HepG2 (cell line): Measurements from ENCODE around the gene LAMB4. TPM values are rescaled to one million over a fixed set of nuclear protein-coding genes. Genes with fewer than 3 reads are reported as not detected.

Experiments used
- ATAC-seq: fragments of 200-7000 bp; cut with Tn5 transposase; 3 replicates; pipeline ENCODE4 v1.9.1; 2020; ENCODE audit warnings: mild to moderate bottlenecking, moderate library complexity
- BruUV-seq: library from RNA; stranded (reverse); fragments of 400-500 nt; replicated peaks from 2 replicates; lab custom pipeline; 2021; lab: Mats Ljungman, UMichigan
- CTCF ChIA-PET: fragments of 300-600 bp; formaldehyde crosslinking; extraction: SDS; loops from one replicate; lab custom pipeline; 2021; ENCODE audit warnings: low total read pairs, inconsistent platforms, low intra/inter-chr PET ratio; lab: Yijun Ruan, JAX
- POLR2A ChIA-PET: fragments of 350-600 bp; sonication (Branson Sonifier 250); formaldehyde crosslinking; loops from one replicate; lab custom pipeline; 2020; ENCODE audit warnings: antibody characterized with exemption, inconsistent platforms; lab: Yijun Ruan, JAX
- DNase-seq: peaks from one replicate; pipeline ENCODE4 v3.0.0-alpha.2; 2015; ENCODE audit warnings: low spot score
- FAIRE-seq: peaks from 3 replicates; lab custom pipeline; 2011; peaks lifted over from hg19 to GRCh38; lab: Jason Lieb, UNC
- H2AFZ ChIP-seq: one replicate; pipeline ENCODE4 v1.6.1; 2011; ENCODE audit warnings: low read length, inconsistent platforms
- H3K27ac ChIP-seq: fragments of 300-600 bp; 3 replicates; pipeline ENCODE4 v1.8.0; 2011; ENCODE audit warnings: mixed run types, mild to moderate bottlenecking, mixed read lengths, low read length, inconsistent platforms; ENCODE audit not compliant: insufficient read depth; ENCODE audit errors: extremely low read length
- H3K27me3 ChIP-seq, 2 experiments: fragments of 200-600 bp in 1 of 2; 2 replicates in 1 of 2; 3 replicates in 1 of 2; pipeline versions ENCODE4 v1.6.0 to v1.8.0; 2011; ENCODE audit warnings: low read length in 2 of 2, mild to moderate bottlenecking in 2 of 2, moderate library complexity in 2 of 2, inconsistent platforms in 1 of 2; ENCODE audit not compliant: insufficient read depth in 2 of 2, control insufficient read depth in 1 of 2
- H3K36me3 ChIP-seq, 2 experiments: fragments of 200-600 bp in 1 of 2; replicated peaks in 1 of 2; 2 replicates in 1 of 2; 3 replicates in 1 of 2; pipeline versions ENCODE4 v1.5.1 to v1.8.0; 2011; ENCODE audit warnings: low read length in 2 of 2, inconsistent platforms in 1 of 2; ENCODE audit not compliant: insufficient read depth in 2 of 2, control insufficient read depth in 1 of 2
- H3K4me1 ChIP-seq: 2 replicates; pipeline ENCODE4 v1.5.1; 2012; ENCODE audit warnings: low read length, inconsistent platforms; ENCODE audit not compliant: insufficient read depth
- H3K4me2 ChIP-seq: 2 replicates; pipeline ENCODE4 v1.6.0; 2011; ENCODE audit warnings: low read depth, low read length, inconsistent platforms
- H3K4me3 ChIP-seq, 3 experiments: fragments of 200-600 bp in 1 of 3; sonication (generic), shearing (Covaris generic) in 1 of 3; replicated peaks in 1 of 3; 2 replicates each; pipeline ENCODE4 v1.5.1; 2011 to 2016; ENCODE audit warnings: low read length in 3 of 3, inconsistent platforms in 2 of 3, low read depth in 2 of 3, mild to moderate bottlenecking in 2 of 3, control low read depth in 1 of 3, mixed read lengths in 1 of 3; ENCODE audit not compliant: insufficient read depth in 1 of 3
- H3K79me2 ChIP-seq: one replicate; pipeline ENCODE4 v1.6.1; 2011; ENCODE audit warnings: low read length, inconsistent platforms; ENCODE audit not compliant: insufficient read depth
- H3K9ac ChIP-seq: 2 replicates; pipeline ENCODE4 v1.6.0; 2011; ENCODE audit warnings: mild to moderate bottlenecking, low read depth, low read length, inconsistent platforms; ENCODE audit not compliant: insufficient read depth
- H3K9me3 ChIP-seq: 2 replicates; pipeline ENCODE4 v1.5.1; 2012; ENCODE audit warnings: mild to moderate bottlenecking, low read length
- H4K20me1 ChIP-seq: 2 replicates; pipeline ENCODE4 v1.6.0; 2011; ENCODE audit warnings: inconsistent platforms, mild to moderate bottlenecking, low read length, moderate library complexity; ENCODE audit not compliant: insufficient read depth
- AGO2 ChIP-seq: fragments of 200-400 bp; formaldehyde crosslinking; optimal IDR thresholded peaks from 2 replicates; pipeline ENCODE3; 2017; ENCODE audit warnings: mild to moderate bottlenecking, low read depth, low read length, moderate library complexity
- ATF7-NPFF ChIP-seq: sonication (generic); formaldehyde crosslinking; IDR thresholded peaks from 2 replicates; pipeline ENCODE4 v1.8.1; 2023; ENCODE audit warnings: mild to moderate bottlenecking, low read depth, missing genetic modification reagents, moderate library complexity
- CREB3 ChIP-seq: sonication (generic); formaldehyde crosslinking; IDR thresholded peaks from 2 replicates; pipeline ENCODE4 v1.5.0; 2020; ENCODE audit warnings: missing genetic modification reagents
- HNF1A ChIP-seq, 2 experiments: sonication (generic) in 1 of 2; formaldehyde crosslinking in 1 of 2; IDR thresholded peaks; 2 replicates each; pipeline versions ENCODE4 v1.4.0 to v1.6.1; 2016 to 2020; ENCODE audit warnings: borderline replicate concordance in 1 of 2, low read depth in 1 of 2, mild to moderate bottlenecking in 1 of 2, missing genetic modification reagents in 1 of 2
- NRL ChIP-seq: sonication (generic); formaldehyde crosslinking; IDR thresholded peaks from 2 replicates; pipeline ENCODE4 v1.5.0; 2020; ENCODE audit warnings: missing genetic modification reagents, mild to moderate bottlenecking, moderate library complexity, borderline replicate concordance
- ZBTB38 ChIP-seq: sonication (generic); formaldehyde crosslinking; IDR thresholded peaks from 2 replicates; pipeline ENCODE4 v1.5.1; 2020; ENCODE audit warnings: mild to moderate bottlenecking, missing genetic modification reagents
- ZBTB42 ChIP-seq: sonication (generic); formaldehyde crosslinking; IDR thresholded peaks from 2 replicates; pipeline ENCODE4 v1.5.0; 2020; ENCODE audit warnings: mild to moderate bottlenecking, missing genetic modification reagents
- ZNF276 ChIP-seq: sonication (generic); formaldehyde crosslinking; IDR thresholded peaks from 2 replicates; pipeline ENCODE4 v1.4.0; 2020; ENCODE audit warnings: mild to moderate bottlenecking, low read depth, missing genetic modification reagents
- ZNF552 ChIP-seq: sonication (generic); formaldehyde crosslinking; IDR thresholded peaks from 2 replicates; pipeline ENCODE4 v1.9.0; 2022; ENCODE audit warnings: missing genetic modification reagents, mild to moderate bottlenecking, borderline replicate concordance
- WGBS: methylation state at CpG from one replicate; pipeline ENCODE4 v1.1.6; 2017; ENCODE audit warnings: low lambda C conversion rate; 5-methylcytosine and 5-hydroxymethylcytosine counted together
- in situ Hi-C: cut with HindIII; loops from 2 replicates; pipeline ENCODE4 v1.10.0; 2017; ENCODE audit warnings: low pct_unique_long_range_greater_than_20kb; ENCODE audit not compliant: extremely low pct_ligation_motif_present
- intact Hi-C: fragments of 100-400 bp; cut with micrococcal nuclease; formaldehyde crosslinking; loops from one replicate; pipeline ENCODE4 v1.10.0; 2022; ENCODE audit not compliant: unreplicated experiment
- polyA plus RNA-seq, 8 experiments: library from polyadenylated mRNA; depleted of rRNA in 3 of 8; stranded (reverse) in 7 of 8; unstranded in 1 of 8; fragments of >200 nt; fragmentation: Illumina TruSeq in 4 of 8; extraction: Trizol in 4 of 8; gene quantifications; 2 replicates each; pipeline versions ENCODE4 v1.2.1 to v1.2.3, GENCODE V29; 2011 to 2016; ENCODE audit warnings: low read depth in 4 of 8, missing spikeins in 1 of 8, mixed read lengths in 1 of 8; ENCODE audit not compliant: insufficient read depth in 1 of 8
- total RNA-seq, 5 experiments: library from RNA; depleted of rRNA; stranded (reverse); fragments of >200 nt; fragmentation: Illumina TruSeq; extraction: Trizol; gene quantifications; 2 replicates each; pipeline ENCODE4 v1.2.3, GENCODE V29; 2016; ENCODE audit warnings: low read depth in 1 of 5
- TF ChIP-seq, protein P1 (sequence below): sonication (generic); formaldehyde crosslinking; IDR thresholded peaks from 2 replicates; pipeline ENCODE4 v1.4.0; 2020; ENCODE audit warnings: missing genetic modification reagents

The LAMB4 gene
- total and polyA plus RNA-seq, 2 of the 13 experiments (the other 11 are each of a cell fraction or from before 2014, with no cell fraction given), result 0.05 TPM; not detected in 1

GRCh38 chr7:108166687-108167086 lies 36.5 kb upstream of the LAMB4 start:
- no peak overlapping the region for H3K27ac ChIP-seq
- no peaks in the 10 kb centered on the region for H3K27me3 ChIP-seq
- intact Hi-C loops (no loop called here), in situ Hi-C loops (no loop called here)
- FAIRE-seq (no peak), DNase-seq (no peak)
- CTCF ChIA-PET, result no interaction called here
- no peaks in the 10 kb centered on the region for H3K9me3 ChIP-seq
- WGBS, result 40% methylated on average over 5 of the region's 5 CpGs
- H4K20me1 ChIP-seq, result no peaks in the 10 kb centered on the region
- no TSS peak for BruUV-seq
- no peak overlapping the region for H3K4me3 ChIP-seq
- H3K79me2 ChIP-seq, result no peaks in the 10 kb centered on the region
- no peaks in the 10 kb centered on the region for H3K36me3 ChIP-seq
- no peak overlapping the region for H3K9ac ChIP-seq
- no peak for TF ChIP-seq CREB3 (CRISPR knock-in tag)
- TF ChIP-seq ZBTB38 (CRISPR knock-in tag), result no peak
- TF ChIP-seq ZNF552, result no peak
- TF ChIP-seq NRL, result no peak
- TF ChIP-seq, protein P1, sequence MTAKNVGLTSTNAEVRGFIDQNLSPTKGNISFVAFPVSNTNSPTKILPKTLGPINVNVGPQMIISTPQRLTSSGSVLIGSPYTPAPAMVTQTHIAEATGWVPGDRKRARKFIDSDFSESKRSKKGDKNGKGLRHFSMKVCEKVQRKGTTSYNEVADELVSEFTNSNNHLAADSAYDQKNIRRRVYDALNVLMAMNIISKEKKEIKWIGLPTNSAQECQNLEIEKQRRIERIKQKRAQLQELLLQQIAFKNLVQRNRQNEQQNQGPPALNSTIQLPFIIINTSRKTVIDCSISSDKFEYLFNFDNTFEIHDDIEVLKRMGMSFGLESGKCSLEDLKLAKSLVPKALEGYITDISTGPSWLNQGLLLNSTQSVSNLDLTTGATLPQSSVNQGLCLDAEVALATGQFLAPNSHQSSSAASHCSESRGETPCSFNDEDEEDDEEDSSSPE (CRISPR knock-in tag), result no peak
- no peak for TF ChIP-seq ZBTB42 (CRISPR knock-in tag)
- TF ChIP-seq, all 625 proteins: peak for 0
- Histone ChIP-seq H3K4me1 (no peaks in the 10 kb centered on the region), H3K4me2 (no peak overlapping the region), H2AFZ (no peak overlapping the region)
- no peak for ATAC-seq
- POLR2A ChIA-PET, result no interaction called here

DNA sequence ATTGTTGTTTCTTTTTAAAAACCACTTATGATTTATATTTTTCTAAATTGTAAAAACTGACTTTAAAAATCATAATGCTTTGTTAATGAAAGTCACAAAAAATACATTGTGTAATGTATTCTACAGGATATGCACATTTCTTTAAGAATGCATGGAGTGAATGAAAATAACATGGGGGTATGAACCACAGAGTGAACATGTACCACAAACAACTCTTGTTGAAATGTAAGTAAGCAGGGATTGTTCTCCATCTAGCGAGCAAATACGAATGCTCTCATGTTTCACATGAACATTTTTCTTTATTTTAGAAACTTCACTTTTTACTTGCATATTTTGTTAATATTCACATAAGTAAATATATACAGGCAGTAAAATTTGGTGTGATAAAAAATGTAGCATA lies 35.6 kb upstream of the LAMB4 start:
- Histone ChIP-seq H3K9me3 (no peaks in the 10 kb centered on the region), H4K20me1 (no peaks in the 10 kb centered on the region), H3K27me3 (no peaks in the 10 kb centered on the region), H3K4me1 (no peaks in the 10 kb centered on the region), H3K36me3 (no peaks in the 10 kb centered on the region), H3K79me2 (no peaks in the 10 kb centered on the region), H3K4me3 (no peak overlapping the region), H3K4me2 (no peak overlapping the region), H3K9ac (no peak overlapping the region), H3K27ac (no peak overlapping the region), H2AFZ (no peak overlapping the region)
- CTCF ChIA-PET, result no interaction called here
- BruUV-seq, result no TSS peak
- intact Hi-C loops (no loop called here), in situ Hi-C loops (no loop called here)
- ATAC-seq, result no peak
- no peak for FAIRE-seq
- POLR2A ChIA-PET, result no interaction called here
- WGBS, result 35% methylated on average over 2 of the region's 2 CpGs
- no peak for DNase-seq
- TF ChIP-seq ZNF276 (CRISPR knock-in tag), result no peak
- TF ChIP-seq ATF7-NPFF, result no peak
- TF ChIP-seq AGO2, result no peak
- no peak for TF ChIP-seq HNF1A (IDR thresholded peaks at IDR 0.05; ENCODE audit: low read depth)
- no peak for TF ChIP-seq HNF1A (CRISPR knock-in tag; IDR thresholded peaks at IDR 0.05; ENCODE audit: borderline replicate concordance)
